Measurements from ENCODE around the gene MYO7B.

- TF ChIP-seq POLR2AphosphoS5 (IDR thresholded peaks at IDR 0.05; ENCODE audit: borderline replicate concordance, low read depth, low read length) (no peak), EZH2 (IDR thresholded peaks at IDR 0.05) (no peak)
These were observed 145.3 kb downstream of the MYO7B start for GRCh38 chr2:127680706-127681287.

Measured in SK-N-MC (cell line).